ENCODE data around the gene DYRK4. TPM values are rescaled to one million over a fixed set of nuclear protein-coding genes. Genes with fewer than 3 reads are reported as not detected.

DYRK4 gene
- total and polyA plus RNA-seq, 2 of the 8 experiments (the other 6 are each of a cell fraction or from before 2014, with no cell fraction given) = 10.5 to 11.4 TPM

GRCh38 chr12:4586500-4586899, 24.5 kb downstream of the DYRK4 start:
- Histone ChIP-seq H3K9ac (replicated peaks in 1 of 4; ENCODE audit: extremely low read depth in 1 of 4, low read depth in 3 of 4, low read length in 3 of 4) (no peak overlapping the region), H3K9me3 (ENCODE audit: insufficient read depth in 2 of 2, low read depth in 1 of 2, low read length in 1 of 2) (no peaks in the 10 kb centered on the region), H2AFZ (ENCODE audit: low read length) (no peak overlapping the region), H4K8ac (ENCODE audit: extremely low read depth, insufficient read depth, low read length) (no peak overlapping the region), H2BK120ac (replicated peaks; ENCODE audit: low read depth, low read length) (no peak overlapping the region), H2BK20ac (ENCODE audit: low read length) (no peak overlapping the region), H3K27ac (ENCODE audit: low read depth, low read length) (no peak overlapping the region), H2BK5ac (ENCODE audit: low read depth, low read length) (no peak overlapping the region), H3K27me3 (replicated peaks in 1 of 4; ENCODE audit: control insufficient read depth in 3 of 4, extremely low read depth in 1 of 4, insufficient read depth in 3 of 4, low read length in 3 of 4) (no peaks in the 10 kb centered on the region; a peak in 1 of 7 replicates), H3K14ac (ENCODE audit: insufficient read length) (no peak overlapping the region), H3K79me2 (ENCODE audit: control insufficient read depth in 1 of 2, insufficient read depth in 2 of 2, low read length in 2 of 2) (no peaks in the 10 kb centered on the region), H4K20me1 (replicated peaks in 1 of 2; ENCODE audit: control insufficient read depth in 1 of 2, insufficient read depth in 2 of 2, low read length in 2 of 2) (no peaks in the 10 kb centered on the region), H3K4me3 (ENCODE audit: extremely low read depth in 1 of 4, insufficient read depth in 2 of 4, low read depth in 3 of 4, low read length in 4 of 4) (no peak overlapping the region), H3K56ac (replicated peaks; ENCODE audit: insufficient read length, low read depth, low read length) (no peak overlapping the region), H2BK12ac (ENCODE audit: low read depth, low read length) (no peak overlapping the region; the same call in 1 of the 2 replicates), H3K79me1 (ENCODE audit: low read depth, low read length) (no peaks in the 10 kb centered on the region), H3K36me3 (ENCODE audit: control insufficient read depth in 2 of 4, insufficient read depth in 4 of 4, low read length in 3 of 4) (no peaks in the 10 kb centered on the region), H2AK5ac (ENCODE audit: low read depth, low read length) (no peak overlapping the region), H3K18ac (ENCODE audit: extremely low read depth, low read length) (no peak overlapping the region), H3K4me2 (ENCODE audit: insufficient read depth in 1 of 2, low read depth in 2 of 2, low read length in 2 of 2) (no peak overlapping the region), H4K91ac (replicated peaks; ENCODE audit: insufficient read length, low read length) (no peak overlapping the region), H3K23ac (ENCODE audit: insufficient read length) (no peak overlapping the region), H2BK15ac (ENCODE audit: low read length) (no peak overlapping the region), H3K4ac (replicated peaks; ENCODE audit: insufficient read length, low read depth, low read length) (peak overlapping the region; percentile 44), H3K4me1 (replicated peaks in 1 of 4; ENCODE audit: control insufficient read depth in 3 of 4, insufficient read depth in 4 of 4, low read length in 3 of 4) (peaks cover 0 to 4% (median 1%) of the 10 kb centered on the region in 4 experiments; a peak in 3 of 7 replicates), H4K5ac (ENCODE audit: insufficient read length, low read depth, low read length) (no peak overlapping the region), H3K23me2 (ENCODE audit: low read depth, low read length) (no peaks in the 10 kb centered on the region)
- FAIRE-seq (no peak), DNase-seq (ENCODE audit: low read depth in 1 of 2, low spot score in 2 of 2) (no peak)
- ChIA-PET CTCF (ENCODE audit: partially characterized antibody) (interaction anchor here (0.6 to 3.9 kb wide), 12 partner anchors 11 to 322 kb away, joined by 3 to 13 read pairs (median 3); no protein-coding TSS in a partner anchor), POLR2A (ENCODE audit: partially characterized antibody) (interaction anchor here (0.9 kb wide), 1 partner anchor 23 kb away, joined by 3 read pairs; no protein-coding TSS in a partner anchor)
- 86% methylated on average over 5 of the region's 5 CpGs; no CpG with 5 or more reads in 1 of the 2 experiments for WGBS, 2 experiments (ENCODE audit: extremely low coverage in 1 of 2, insufficient coverage in 1 of 2, insufficient read length in 1 of 2, insufficient replicate concordance in 2 of 2, low coverage in 1 of 2, low lambda C conversion rate in 2 of 2, missing lambda C conversion rate in 1 of 2)
- TF ChIP-seq SP1 (IDR thresholded peaks at IDR 0.05; ENCODE audit: low read depth, low read length) = no peak

All from H1 (cell line).